Skeletal muscle tissue (tissue), 4 donors: Measurements from ENCODE around the gene ANTXR1. TPM values are rescaled to one million over a fixed set of nuclear protein-coding genes. Genes with fewer than 3 reads are reported as not detected.
A peak's percentile ranks its signal among the peaks of the same experiment; 100 is the strongest.

Source experiments
- H3K27ac ChIP-seq: one replicate; pipeline ENCODE4 v1.7.0; 2013; ENCODE audit warnings: mild to moderate bottlenecking, low read depth, low read length, inconsistent platforms
- H3K27me3 ChIP-seq, 3 donors: one replicate each; pipeline ENCODE4 v1.7.0; 2013; ENCODE audit warnings: low read length in 3 of 3; ENCODE audit not compliant: control insufficient read depth in 3 of 3, insufficient read depth in 3 of 3
- H3K36me3 ChIP-seq, 3 donors: one replicate each; pipeline ENCODE4 v1.7.0; 2013; ENCODE audit warnings: low read length in 3 of 3; ENCODE audit not compliant: control insufficient read depth in 3 of 3, insufficient read depth in 3 of 3
- H3K4me1 ChIP-seq, 3 donors: one replicate each; pipeline ENCODE4 v1.7.0; 2013; ENCODE audit warnings: low read length in 3 of 3, mild to moderate bottlenecking in 3 of 3; ENCODE audit not compliant: control insufficient read depth in 3 of 3, insufficient read depth in 3 of 3
- H3K4me3 ChIP-seq, 3 donors: one replicate each; pipeline ENCODE4 v1.7.0; 2013; ENCODE audit warnings: low read length in 3 of 3
- H3K9ac ChIP-seq, 3 donors: one replicate each; pipeline ENCODE4 v1.7.0; 2013; ENCODE audit warnings: low read length in 3 of 3, mild to moderate bottlenecking in 3 of 3, moderate library complexity in 2 of 3, low read depth in 1 of 3
- H3K9me3 ChIP-seq, 3 donors: one replicate each; pipeline ENCODE4 v1.7.0; 2013; ENCODE audit warnings: low read length in 3 of 3; ENCODE audit not compliant: control insufficient read depth in 3 of 3
- total RNA-seq: library from RNA; depleted of rRNA; stranded (reverse); fragments of >200 nt; gene quantifications from one replicate; pipeline ENCODE4 v1.2.3, GENCODE V29; 2014
- donor health status: Osteomylitis.

The ANTXR1 gene
- total RNA-seq = 86.6 TPM

DNA sequence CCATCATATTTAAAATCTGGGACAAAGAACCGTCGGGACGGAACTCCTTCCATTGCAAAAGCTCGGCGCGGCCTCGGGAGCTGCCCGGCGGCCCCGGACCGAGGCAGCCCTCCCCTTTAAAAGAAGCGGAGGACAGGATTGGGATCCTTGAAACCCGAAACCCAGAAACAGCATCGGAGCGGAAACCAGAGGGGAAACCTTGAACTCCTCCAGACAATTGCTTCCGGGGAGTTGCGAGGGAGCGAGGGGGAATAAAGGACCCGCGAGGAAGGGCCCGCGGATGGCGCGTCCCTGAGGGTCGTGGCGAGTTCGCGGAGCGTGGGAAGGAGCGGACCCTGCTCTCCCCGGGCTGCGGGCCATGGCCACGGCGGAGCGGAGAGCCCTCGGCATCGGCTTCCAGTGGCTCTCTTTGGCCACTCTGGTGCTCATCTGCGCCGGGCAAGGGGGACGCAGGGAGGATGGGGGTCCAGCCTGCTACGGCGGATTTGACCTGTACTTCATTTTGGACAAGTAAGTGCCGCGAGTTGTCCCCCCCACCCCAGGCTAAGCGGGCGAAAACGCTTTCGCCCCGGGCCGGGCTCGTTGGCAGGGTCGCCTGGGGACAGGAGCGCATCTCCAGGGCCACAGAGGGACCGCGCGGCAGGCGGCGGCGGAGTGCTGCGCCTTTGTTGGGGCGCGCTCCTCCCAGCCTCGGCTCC, at the start of gene ANTXR1:
Gene ANTXR1, plus strand, starts transcription at position 38 of the 698 bp plus-strand sequence. Its CDS starts 321 bp downstream, at position 359.
- Histone ChIP-seq H3K4me1 (peaks cover 21 to 26% (median 22%) of the 10 kb centered on the region in 3 donors), H3K4me3 (peak within 1 kb of the TSS; percentile 77 to 86 (median 82)), H3K9ac (peak within 1 kb of the TSS; percentile 69 to 77 (median 76)), H3K27me3 (peaks cover 0 to 18% (median 15%) of the 10 kb centered on the region in 3 donors), H3K9me3 (no peaks in the 10 kb centered on the region), H3K36me3 (no peaks in the 10 kb centered on the region), H3K27ac (peak within 1 kb of the TSS; percentile 65)

DNA sequence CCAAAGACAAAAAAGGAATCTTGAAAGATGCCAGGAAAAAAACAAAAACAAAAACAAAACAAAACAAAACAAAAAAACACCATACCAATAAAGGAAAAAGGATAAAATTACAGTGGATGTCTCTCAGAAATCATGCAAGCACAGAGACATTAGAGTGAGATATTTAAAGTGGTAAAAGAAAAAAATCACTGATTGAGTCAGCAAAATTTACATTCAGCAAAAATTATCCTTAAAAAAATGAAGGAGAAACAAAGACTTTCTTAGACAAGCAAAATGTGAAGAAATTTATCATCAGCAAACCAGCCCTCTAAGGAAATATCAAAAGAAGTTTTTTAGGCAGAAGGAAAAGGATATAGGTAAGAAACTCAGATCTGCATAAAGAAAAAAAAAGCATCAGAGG, 48.7 kb upstream of the ANTXR1 start:
- H3K27ac ChIP-seq = no peak overlapping the region
- no peak overlapping the region for H3K4me3 ChIP-seq
- no peaks in the 10 kb centered on the region for H3K4me1 ChIP-seq
- no peak overlapping the region for H3K9ac ChIP-seq
- no peaks in the 10 kb centered on the region for H3K27me3 ChIP-seq
- H3K9me3 ChIP-seq = no peaks in the 10 kb centered on the region
- no peaks in the 10 kb centered on the region for H3K36me3 ChIP-seq

DNA sequence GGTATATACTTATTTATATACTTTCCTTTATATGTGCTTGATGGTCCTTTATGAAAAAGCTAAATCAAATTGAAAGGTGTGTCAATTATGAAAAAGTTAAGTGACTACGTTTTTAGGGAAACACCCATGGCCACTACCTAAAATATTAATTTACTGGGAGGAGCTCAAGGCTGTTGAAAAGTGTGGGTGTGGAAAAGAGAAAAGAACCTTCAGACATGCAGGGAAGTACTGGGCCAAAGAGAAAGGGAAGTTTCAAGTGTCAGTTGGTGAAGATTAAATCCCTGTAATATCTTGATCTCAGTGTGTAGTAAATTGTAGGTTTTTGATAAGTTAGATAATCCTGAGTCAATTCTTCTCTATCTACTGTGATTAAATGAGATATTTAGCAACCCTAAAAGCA, 44.8 kb upstream of the ANTXR1 start:
- H3K27me3 ChIP-seq = no peaks in the 10 kb centered on the region
- no peak overlapping the region for H3K27ac ChIP-seq

DNA sequence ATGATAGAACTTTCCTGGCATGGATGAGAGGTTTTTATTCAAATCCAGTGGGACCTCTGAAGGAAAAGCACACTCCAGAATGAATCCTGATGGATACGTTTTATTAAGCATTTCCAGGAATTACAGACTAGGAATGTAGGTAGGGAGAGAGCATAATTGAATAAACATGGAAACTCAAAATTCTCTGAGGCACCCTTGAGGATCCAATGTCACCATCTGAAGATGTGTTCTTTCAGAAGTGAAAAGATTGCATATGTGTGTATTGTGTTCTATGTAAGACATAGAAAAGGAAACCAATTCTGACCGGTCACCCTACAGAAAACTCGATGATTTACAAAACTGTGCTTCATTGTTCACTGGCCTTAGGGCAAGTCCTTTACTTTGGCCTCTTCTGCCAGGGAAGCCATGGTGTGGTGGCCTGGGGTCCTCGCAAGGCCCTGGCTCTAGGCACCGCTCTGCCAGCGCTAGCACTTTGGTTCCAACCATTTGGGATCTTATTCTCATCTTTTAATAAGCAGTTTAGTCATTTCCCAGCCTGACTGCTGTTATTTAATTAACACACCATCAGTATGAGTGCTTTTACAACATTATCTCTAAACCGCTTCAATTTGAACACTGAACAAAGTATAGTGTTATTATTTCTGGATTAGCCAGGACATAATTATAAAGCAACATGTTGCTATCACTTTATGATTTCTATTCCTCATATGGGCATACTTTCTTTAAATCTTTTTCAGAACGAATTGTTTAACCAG, 43.1 kb upstream of the ANTXR1 start:
- Histone ChIP-seq H3K27ac (no peak overlapping the region), H3K36me3 (no peaks in the 10 kb centered on the region)

More for the DNA sequence above, 44.8 kb upstream of the ANTXR1 start:
- no peaks in the 10 kb centered on the region for H3K36me3 ChIP-seq
- no peak overlapping the region for H3K9ac ChIP-seq
- no peaks in the 10 kb centered on the region for H3K4me1 ChIP-seq
- H3K4me3 ChIP-seq = no peak overlapping the region
- H3K9me3 ChIP-seq = no peaks in the 10 kb centered on the region

DNA sequence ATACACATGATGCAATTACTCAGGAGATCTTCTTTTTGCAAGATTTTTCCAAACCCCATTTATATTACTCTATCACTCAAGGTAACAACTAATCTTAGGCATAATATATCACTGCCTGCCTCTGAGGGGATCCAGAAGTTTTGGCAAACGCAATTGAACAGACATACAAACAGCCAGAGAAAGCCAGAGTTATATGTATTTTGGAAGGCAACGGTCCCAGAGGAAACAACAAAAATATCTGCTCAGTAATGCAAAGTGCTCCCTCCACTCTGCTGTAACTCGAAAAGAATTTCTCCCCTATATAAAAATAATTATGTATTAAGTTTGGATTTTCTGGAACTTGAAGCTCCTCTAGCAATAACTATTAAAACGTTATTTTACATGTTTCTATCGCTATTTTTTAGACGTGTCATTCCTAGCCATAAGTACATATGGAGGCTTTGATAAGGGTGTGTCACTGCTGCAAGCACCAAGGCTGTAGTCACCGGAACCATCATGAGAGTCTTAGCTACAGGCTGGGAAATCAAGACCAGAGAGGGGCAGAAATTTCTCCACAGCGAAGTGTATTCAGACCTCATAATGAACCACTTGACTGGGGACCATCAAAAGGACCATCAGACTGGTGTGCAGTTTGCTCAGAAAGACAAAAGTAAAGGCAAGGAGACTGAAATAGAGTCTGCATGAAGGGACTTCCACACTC, 42.3 kb upstream of the ANTXR1 start:
- Histone ChIP-seq H3K36me3 (no peaks in the 10 kb centered on the region), H3K9me3 (no peaks in the 10 kb centered on the region), H3K27me3 (peaks cover 0 to 3% (median 0%) of the 10 kb centered on the region in 3 donors), H3K9ac (no peak overlapping the region), H3K4me1 (no peaks in the 10 kb centered on the region), H3K27ac (no peak overlapping the region), H3K4me3 (no peak overlapping the region)

More for the DNA sequence above, 43.1 kb upstream of the ANTXR1 start:
- no peaks in the 10 kb centered on the region for H3K4me1 ChIP-seq
- no peaks in the 10 kb centered on the region for H3K27me3 ChIP-seq
- no peak overlapping the region for H3K4me3 ChIP-seq
- H3K9me3 ChIP-seq = no peaks in the 10 kb centered on the region
- no peak overlapping the region for H3K9ac ChIP-seq

DNA sequence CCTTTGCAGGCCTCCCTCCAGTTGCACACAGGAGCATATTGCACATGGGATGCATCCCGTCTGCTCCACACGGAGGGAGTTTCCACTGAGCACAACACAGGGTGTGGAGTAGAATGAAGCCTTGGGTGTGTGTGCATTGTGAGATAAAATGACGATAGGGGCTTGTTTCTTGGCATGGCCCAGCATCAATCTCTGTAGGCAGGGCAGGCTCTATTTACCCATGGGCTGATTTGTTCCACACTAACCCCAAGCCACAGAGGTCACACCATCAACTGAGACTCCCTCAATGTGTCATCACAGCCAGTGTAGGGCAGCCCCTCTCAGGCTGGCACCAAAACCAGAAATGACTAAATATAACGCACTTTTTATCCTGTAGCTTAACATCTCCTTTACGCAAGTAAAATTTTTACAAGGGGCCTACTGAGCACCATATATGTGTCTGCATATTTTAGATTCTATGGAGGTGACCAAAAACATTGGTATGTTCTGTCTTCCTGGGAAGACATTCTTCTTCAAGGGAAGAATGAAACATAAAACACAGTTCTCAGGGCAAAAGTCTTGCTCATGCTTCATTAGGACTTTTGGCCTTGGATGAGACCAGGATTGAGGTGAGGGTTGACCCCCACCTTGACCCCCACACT, 41.3 kb upstream of the ANTXR1 start:
- H3K9ac ChIP-seq = no peak overlapping the region
- H3K27ac ChIP-seq = no peak overlapping the region
- peaks cover 0 to 3% (median 0%) of the 10 kb centered on the region in 3 donors for H3K27me3 ChIP-seq
- H3K36me3 ChIP-seq = no peaks in the 10 kb centered on the region
- H3K9me3 ChIP-seq = no peaks in the 10 kb centered on the region
- H3K4me3 ChIP-seq = no peak overlapping the region
- no peaks in the 10 kb centered on the region for H3K4me1 ChIP-seq

DNA sequence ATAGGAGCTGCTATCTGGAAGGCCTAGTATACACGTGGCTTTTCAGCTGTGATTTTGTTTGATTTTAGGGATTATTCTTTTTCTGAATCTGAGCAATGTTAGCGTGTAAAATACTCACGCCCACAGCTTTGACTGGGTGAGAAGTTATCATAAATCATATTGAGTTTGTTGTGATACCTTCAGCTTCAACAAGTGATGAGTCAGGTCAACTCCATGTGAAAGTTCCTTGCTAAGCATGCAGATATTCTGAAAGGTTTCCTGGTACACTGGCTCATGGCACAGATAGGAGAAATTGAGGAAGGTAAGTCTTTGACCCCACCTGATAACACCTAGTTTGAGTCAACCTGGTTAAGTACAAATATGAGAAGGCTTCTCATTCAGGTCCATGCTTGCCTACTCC, 38.7 kb upstream of the ANTXR1 start, which contains the start of gene GKN1:
Gene GKN1, plus strand, starts transcription at position 386 of the 400 bp plus-strand sequence. CDS start 42 bp downstream, outside the sequence.
- Histone ChIP-seq H3K27ac (no peak within 1 kb of the TSS), H3K4me1 (no peaks in the 10 kb centered on the region), H3K36me3 (no peaks in the 10 kb centered on the region), H3K27me3 (peaks cover 0 to 5% (median 3%) of the 10 kb centered on the region in 3 donors), H3K4me3 (no peak within 1 kb of the TSS), H3K9ac (no peak within 1 kb of the TSS), H3K9me3 (no peaks in the 10 kb centered on the region)

DNA sequence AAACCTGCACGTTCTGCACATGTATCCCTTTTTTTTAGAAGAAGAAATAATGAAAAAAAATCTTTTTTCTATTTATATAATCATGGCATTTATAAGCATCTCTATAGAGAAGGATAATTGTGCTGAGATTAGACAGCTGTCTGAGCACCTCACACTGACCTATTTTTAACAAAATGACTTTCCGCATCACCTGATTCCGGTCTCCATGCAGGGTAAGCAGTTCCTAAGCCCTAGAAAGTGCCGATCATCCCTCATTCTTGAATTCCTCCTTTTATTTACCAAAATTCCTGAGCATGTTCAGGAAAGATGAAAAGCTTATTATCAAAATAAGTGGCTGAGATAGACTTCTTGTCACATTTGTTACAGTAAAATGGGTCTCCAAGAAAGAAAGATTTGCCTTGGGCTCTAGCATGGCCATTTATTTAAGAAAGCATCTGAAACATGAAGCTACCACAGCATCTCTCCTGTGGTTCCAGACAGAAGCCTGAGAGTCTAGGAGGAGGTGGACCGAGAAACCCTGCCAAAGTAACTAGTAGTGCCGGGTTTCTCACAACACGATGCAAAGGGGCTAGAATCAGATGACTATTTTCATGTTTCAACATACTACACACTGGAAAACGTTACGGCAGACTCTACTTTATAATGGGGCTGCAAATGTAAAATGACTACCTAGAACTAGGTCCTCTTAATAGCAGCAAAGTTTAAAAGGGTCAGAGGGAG, 37.9 kb upstream of the ANTXR1 start:
- H3K9me3 ChIP-seq = no peaks in the 10 kb centered on the region
- H3K27ac ChIP-seq = no peak overlapping the region
- no peak overlapping the region for H3K9ac ChIP-seq
- H3K27me3 ChIP-seq = peaks cover 0 to 5% (median 3%) of the 10 kb centered on the region in 3 donors
- no peak overlapping the region for H3K4me3 ChIP-seq
- no peaks in the 10 kb centered on the region for H3K36me3 ChIP-seq
- H3K4me1 ChIP-seq = no peaks in the 10 kb centered on the region

DNA sequence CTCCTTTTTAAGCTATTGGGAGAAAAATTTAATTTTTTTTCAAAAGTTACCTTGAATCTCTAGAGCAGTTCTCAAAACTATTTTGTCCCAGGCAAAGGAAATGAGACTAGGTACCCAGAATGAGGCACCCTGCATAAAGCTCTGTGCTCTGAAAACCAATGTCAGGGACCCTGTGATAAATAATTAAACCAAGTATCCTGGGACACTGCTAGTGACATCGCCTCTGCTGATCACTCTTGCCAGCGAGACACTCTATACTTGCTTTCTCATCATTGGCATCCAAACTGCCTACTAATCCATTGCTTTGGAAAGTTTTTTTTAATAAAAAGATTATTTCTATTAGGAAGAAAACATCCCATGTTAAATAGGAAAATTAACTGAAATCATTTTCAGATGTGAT, 37.1 kb upstream of the ANTXR1 start:
- Histone ChIP-seq H3K9me3 (no peaks in the 10 kb centered on the region), H3K27ac (no peak overlapping the region), H3K4me3 (no peak overlapping the region), H3K27me3 (peaks cover 0 to 5% (median 3%) of the 10 kb centered on the region in 3 donors), H3K4me1 (no peaks in the 10 kb centered on the region), H3K36me3 (no peaks in the 10 kb centered on the region), H3K9ac (no peak overlapping the region)
